ENCODE results near the gene SYT17.
A peak's percentile ranks its signal among the peaks of the same experiment; 100 is the strongest.

The SYT17 gene, protein sequence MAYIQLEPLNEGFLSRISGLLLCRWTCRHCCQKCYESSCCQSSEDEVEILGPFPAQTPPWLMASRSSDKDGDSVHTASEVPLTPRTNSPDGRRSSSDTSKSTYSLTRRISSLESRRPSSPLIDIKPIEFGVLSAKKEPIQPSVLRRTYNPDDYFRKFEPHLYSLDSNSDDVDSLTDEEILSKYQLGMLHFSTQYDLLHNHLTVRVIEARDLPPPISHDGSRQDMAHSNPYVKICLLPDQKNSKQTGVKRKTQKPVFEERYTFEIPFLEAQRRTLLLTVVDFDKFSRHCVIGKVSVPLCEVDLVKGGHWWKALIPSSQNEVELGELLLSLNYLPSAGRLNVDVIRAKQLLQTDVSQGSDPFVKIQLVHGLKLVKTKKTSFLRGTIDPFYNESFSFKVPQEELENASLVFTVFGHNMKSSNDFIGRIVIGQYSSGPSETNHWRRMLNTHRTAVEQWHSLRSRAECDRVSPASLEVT

GRCh38 chr16:19167710-19168370 is at the start of gene SYT17:
Gene SYT17, plus strand, starts transcription at chr16:19168240. Its CDS starts 407 bp downstream, at chr16:19168647.
- peak; percentile 40 to 84 for DNase-seq

DNA sequence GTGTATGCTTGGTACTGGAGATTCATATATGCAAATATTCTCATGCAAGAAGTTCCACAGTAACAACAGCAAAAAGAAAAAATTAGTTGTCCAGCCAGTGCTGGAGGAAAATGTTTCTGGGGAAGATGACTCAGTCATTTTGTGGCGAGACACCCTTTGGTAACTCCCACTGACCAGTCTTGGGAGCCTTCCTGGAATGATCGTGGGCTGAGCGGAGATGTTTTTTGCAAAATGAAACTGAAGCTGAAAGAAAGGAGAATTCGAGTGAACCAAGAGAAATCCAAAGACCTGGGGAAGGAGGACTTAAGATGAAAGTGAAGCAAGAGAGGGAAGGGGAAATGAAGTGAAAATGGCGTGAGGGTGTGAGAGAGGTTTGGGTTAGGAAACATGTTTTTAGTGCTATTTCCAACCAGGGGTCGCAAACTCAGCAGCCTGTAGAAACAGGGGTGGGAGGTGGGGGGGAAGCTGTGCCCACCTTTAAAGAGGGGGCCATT is 49.1 kb upstream of the SYT17 start:
- no peak for DNase-seq

DNA sequence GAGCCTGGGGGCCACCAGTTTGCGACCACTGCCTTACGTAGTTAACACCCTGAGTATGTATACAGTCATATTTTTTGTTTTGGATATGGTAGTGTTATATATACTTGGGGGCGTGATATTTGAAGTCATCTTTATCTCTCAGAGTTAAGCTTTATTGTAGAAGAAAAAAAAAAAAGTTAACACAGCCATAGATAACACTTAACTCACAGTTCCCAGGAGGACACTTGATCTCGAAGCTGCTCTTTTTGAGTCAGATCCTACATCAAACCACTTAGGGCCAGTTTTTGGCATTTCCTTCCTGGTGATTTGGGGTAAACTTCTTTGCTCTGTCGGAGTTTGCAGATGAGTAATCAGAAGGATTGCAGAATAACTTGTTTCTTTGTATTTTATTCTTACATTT is 48.5 kb upstream of the SYT17 start:
- DNase-seq = no peak

DNA sequence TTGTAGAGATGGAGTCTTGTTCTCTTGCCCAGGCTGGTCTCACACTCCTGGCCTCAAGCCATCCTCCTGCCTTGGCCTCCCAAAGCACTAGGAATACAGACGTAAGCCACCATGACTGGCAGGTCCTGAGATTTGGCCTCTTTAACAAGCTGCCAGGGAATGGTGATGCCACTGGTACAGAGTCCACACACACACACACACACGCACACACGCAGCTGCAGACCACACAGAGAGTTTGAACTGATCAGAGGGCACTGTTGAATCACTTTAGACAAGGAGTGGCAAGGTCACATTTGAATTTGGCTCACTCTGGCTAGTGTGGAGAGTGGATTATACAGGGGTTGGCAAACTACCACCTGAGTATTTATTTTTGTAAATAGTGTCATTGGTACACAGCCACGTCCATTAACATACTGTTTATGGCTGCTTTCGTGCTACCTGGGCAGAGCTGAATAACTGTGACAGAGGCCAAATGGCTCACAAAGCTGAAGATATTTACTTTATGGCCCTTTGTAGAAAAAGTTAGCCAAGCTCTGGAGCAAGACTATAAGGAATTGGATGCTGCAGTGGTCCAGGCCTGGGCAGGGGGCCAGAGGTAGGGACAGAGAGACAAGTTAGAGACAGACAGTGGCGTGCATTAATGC is 44.4 kb upstream of the SYT17 start:
- no peak for DNase-seq

DNA sequence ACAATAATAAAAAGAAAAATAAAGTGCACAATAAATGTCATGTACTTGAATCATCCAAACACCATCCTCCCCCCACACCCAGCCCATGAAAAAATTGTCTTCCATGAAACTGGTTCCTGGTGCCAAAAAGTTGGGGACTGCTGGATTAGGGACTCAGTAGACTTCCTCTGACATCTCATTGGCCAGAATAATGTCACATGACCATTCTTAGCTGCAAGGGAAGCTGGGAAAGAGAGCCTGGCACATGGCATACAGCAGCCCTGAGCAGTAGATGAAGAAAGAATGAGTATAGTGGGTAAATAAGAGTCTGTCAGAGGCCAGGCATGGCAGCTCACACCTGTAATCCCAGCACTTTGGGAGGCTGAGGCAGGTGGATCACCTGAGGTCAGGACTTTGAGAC is 41.7 kb upstream of the SYT17 start:
- DNase-seq = no peak

DNA sequence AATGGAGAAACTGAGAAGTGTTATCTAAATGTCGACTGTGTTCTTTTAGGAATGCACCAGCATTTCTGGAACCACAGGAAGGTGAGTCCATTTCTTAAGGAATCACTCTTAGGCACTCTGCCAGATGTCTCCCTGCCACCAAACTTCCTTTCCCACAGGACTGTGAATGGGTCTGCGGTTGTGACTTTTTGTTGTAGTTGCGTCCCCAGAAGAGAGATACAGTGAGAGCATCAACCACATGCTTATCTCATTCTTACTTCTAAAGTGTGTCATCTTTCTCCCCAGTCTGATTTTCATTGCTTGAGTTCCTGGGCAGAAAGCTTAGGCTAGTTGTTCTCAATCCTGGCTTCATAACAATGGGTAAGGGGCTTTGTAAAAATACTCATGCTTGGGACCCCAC is 40.8 kb upstream of the SYT17 start:
- DNase-seq = no peak

DNA sequence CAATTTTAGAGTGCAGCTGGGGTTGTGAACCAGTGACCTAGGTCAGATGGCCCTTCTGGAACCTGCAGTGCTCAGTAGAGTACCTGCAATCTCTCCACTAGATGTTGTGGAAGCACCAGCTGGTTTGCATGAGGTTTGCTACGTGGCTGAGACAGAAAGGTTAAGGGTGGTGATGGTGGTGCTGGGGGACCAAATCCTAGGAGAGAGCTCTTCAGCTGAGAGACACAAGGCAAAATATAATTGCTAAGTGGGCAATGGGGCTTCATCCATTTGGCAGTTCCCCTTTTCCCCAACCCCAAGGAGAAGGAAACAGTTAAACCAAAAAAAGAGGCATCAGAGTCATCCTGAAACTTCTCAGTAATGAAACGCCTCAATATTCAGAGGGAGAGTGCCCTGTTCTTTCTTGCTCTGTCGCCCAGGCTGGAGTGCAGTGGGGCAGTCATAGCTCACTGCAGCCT is 40.3 kb upstream of the SYT17 start:
- DNase-seq = no peak

GRCh38 chr16:19128454-19129200 is 39.4 kb upstream of the SYT17 start:
- DNase-seq = peak; percentile 71 to 72

GRCh38 chr16:19130385-19130784 is 37.7 kb upstream of the SYT17 start:
- DNase-seq = no peak

DNA sequence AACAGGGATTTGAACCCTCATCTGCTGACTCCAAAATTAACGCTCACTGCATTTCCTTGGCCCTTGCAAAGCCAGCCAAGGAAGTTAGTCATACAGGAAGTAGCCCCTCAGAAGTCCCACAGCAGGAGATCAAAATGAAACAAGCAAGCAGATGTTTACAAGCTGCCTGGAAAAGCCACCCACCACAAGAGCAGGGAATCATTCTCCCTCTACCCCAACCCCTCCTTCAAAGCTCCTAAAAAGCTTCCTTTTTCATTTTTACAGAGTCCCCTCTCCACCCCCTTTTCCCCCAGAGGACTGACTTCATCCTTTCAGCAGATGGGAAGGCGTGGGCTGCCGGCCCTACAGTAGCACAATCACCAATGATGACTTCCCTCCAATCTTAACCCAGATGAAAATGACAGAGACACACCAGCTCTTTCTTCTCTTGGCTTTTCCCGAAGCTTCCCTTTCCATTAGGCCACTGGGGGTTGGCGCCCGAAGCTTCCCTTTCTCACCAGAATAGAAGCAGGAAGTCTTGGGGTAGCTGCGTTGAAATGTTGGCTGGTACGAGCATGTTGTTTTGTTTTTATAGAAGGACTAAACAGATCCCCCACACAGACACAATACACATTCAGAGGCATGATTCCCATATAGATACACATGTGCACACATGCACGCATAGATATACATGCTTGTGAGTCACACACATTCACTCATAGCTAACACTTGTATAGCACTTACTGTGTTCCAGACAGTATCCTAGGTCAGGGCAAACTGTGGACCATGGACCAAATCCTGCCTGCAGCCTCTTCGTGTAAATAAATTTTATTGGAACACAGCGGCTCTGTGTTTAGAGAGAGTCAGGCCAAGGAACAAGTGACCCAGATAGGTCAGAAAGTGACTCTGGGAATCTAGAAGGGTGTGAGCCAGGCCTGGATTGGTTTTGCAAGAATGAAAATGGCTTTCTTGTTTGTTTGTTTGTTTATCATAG is 36.9 kb upstream of the SYT17 start:
- DNase-seq = peak; percentile 59 to 78

DNA sequence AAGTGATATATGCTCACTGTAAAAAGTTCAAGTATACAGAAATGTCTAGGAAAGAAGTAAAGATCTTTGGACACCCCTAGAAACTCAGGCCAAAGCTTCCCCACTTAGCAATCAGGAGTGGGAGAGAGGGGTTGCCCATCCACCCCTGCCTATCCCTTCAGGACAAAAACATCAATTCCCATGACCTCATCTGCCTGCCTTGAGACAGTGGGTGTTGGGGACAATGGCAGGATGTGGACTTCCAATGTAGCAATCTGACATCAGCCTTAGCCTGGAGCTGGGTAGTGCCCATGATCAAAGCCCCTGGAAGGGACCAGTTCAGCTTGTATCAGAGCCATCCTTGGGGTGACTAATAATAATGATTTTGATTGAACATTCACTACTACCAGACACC is 36.2 kb upstream of the SYT17 start:
- no peak for DNase-seq

- no peak for DNase-seq
Measured at GRCh38 chr16:19132255-19132654, 35.8 kb upstream of the SYT17 start.

DNA sequence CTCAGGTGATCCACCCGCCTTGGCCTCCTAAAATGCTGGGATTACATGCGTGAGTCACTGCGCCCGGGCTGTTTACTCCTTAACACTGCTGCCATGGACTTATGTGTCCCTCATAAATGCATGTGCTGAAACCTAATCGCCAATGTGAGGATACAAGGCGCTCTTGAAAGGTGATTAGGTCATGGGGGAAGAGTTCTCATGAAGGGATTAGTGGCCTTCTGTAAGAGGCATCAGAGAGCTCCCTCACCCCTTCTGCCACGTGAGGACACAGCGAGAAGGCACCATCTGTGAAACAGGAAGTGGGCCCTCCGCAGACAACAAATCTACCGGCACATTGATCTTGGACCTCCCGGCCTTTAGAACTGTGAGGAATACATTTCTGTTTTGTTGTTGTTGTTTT is 35.1 kb upstream of the SYT17 start:
- peak; percentile 95 to 99 for DNase-seq

GRCh38 chr16:19133600-19133999 is 34.4 kb upstream of the SYT17 start:
- no peak for DNase-seq

GRCh38 chr16:19135201-19135842 is 32.7 kb upstream of the SYT17 start:
- peak in 1 of 2 experiments; percentile 8 for DNase-seq

- no peak for DNase-seq
Measured at GRCh38 chr16:19135896-19136438, 32.1 kb upstream of the SYT17 start.

- no peak for DNase-seq
Measured at GRCh38 chr16:19136549-19137196, 31.4 kb upstream of the SYT17 start.

DNA sequence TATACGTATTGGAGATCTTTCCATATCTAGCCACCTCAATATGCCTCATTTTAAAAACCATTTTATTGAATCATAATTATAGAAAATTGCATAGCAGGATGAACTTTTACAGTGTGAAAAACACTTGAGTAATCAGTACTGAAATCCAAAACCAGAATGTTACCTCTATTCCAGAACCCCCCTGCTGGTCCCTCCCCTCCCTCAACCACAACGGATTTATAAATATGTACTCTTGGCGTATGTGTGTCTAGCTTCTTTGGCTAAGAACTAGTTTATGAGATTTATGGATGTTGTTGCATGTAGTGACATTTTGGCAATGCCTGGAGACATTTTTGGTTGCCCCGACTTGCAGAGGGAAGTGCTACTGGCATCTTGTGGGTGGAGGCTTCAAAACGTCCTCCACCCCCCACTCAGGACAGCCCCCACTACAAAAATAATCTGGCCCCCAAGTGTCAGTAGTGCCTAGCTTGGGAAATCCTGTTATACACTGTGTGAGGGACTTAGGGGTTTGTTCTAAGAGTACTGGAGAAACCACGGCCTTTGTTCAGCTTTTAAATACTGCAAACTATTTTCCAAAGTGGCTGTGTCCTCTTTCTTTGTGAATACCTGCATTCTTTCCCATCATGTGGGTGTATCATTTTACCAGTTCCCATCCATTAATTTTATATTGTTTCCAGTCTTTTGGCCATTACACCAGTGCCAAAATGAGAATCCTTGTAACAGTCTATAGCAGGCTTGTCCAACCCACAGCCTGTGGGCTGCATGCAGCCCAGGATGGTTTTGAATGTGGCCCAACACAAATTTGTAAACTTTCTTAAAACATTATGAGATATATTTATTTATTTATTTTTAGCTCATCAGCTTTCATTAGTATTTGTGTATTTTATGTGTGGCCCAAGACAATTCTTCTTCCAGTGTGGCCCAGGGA is 30.6 kb upstream of the SYT17 start:
- no peak for DNase-seq

GRCh38 chr16:19138601-19139000 is 29.4 kb upstream of the SYT17 start:
- no peak for DNase-seq

Data from NCI-H524 (cell line).